Progenitor cell of endocrine pancreas (in vitro differentiated cells): ENCODE measurements around the gene WBP2. TPM values are rescaled to one million over a fixed set of nuclear protein-coding genes. Genes with fewer than 3 reads are reported as not detected.
"Not testable (repeated sequence)": the region's sequence is repeated elsewhere in the genome, so short reads cannot be mapped to it uniquely, and the experiment has no call there.

Experiments used
- DNase-seq: peaks from one replicate; pipeline ENCODE4 v3.0.0; 2021; ENCODE audit warnings: low spot score; ENCODE audit not compliant: unreplicated experiment
- H3K27ac Mint-ChIP-seq: 2 replicates; pipeline ENCODE4 v1.8.0; 2021; ENCODE audit warnings: mild to moderate bottlenecking, moderate library complexity, mixed read lengths
- H3K27me3 Mint-ChIP-seq: 2 replicates; pipeline ENCODE4 v1.8.0; 2021; ENCODE audit warnings: mixed read lengths
- H3K36me3 Mint-ChIP-seq: 2 replicates; pipeline ENCODE4 v1.8.0; 2022; ENCODE audit warnings: mixed read lengths; ENCODE audit not compliant: insufficient read depth
- H3K4me1 Mint-ChIP-seq: 2 replicates; pipeline ENCODE4 v1.8.0; 2021; ENCODE audit warnings: low read depth, mixed read lengths
- H3K4me3 Mint-ChIP-seq: 2 replicates; pipeline ENCODE4 v1.8.0; 2021; ENCODE audit warnings: low read depth, mild to moderate bottlenecking, moderate library complexity, mixed read lengths
- H3K9me3 Mint-ChIP-seq: 2 replicates; pipeline ENCODE4 v1.8.0; 2021; ENCODE audit warnings: low read depth, mixed read lengths
- CTCF ChIP-seq: fragments of 200-600 bp; sonication (generic); IDR thresholded peaks from one replicate; pipeline ENCODE4 v1.5.0; 2021; ENCODE audit warnings: antibody characterized with exemption, mild to moderate bottlenecking; ENCODE audit not compliant: unreplicated experiment
- total RNA-seq: library from RNA; stranded (reverse); gene quantifications from 2 replicates; pipeline ENCODE4 v1.2.1, GENCODE V29; 2021

The WBP2 gene
- total RNA-seq, 1 donor from 2014 or later, result 47.9 TPM

GRCh38 chr17:75892556-75893224 lies 37.6 kb upstream of the WBP2 start:
- no peak for DNase-seq
- TF ChIP-seq CTCF, result no peak
- H3K27me3 Mint-ChIP-seq, result peaks cover 11% of the 10 kb centered on the region
- H3K9me3 Mint-ChIP-seq, result no peaks in the 10 kb centered on the region
- H3K4me3 Mint-ChIP-seq, result no peak overlapping the region
- peaks cover 8% of the 10 kb centered on the region for H3K4me1 Mint-ChIP-seq
- H3K27ac Mint-ChIP-seq, result no peak overlapping the region
- no peaks in the 10 kb centered on the region for H3K36me3 Mint-ChIP-seq

- Mint-ChIP-seq H3K36me3 (no peaks in the 10 kb centered on the region), H3K27ac (no peak overlapping the region), H3K27me3 (peaks cover 11% of the 10 kb centered on the region), H3K4me3 (no peak overlapping the region), H3K4me1 (peaks cover 8% of the 10 kb centered on the region), H3K9me3 (no peaks in the 10 kb centered on the region)
- TF ChIP-seq CTCF, result no peak
- no peak for DNase-seq
These were observed 36.7 kb upstream of the WBP2 start for GRCh38 chr17:75891605-75892555.

GRCh38 chr17:75891022-75891604 lies 36.0 kb upstream of the WBP2 start:
- DNase-seq, result no peak
- no peaks in the 10 kb centered on the region for H3K9me3 Mint-ChIP-seq

GRCh38 chr17:75889454-75889853 lies 34.3 kb upstream of the WBP2 start:
- Mint-ChIP-seq H3K27ac (no peak overlapping the region), H3K27me3 (peaks cover 9% of the 10 kb centered on the region), H3K36me3 (no peaks in the 10 kb centered on the region), H3K4me1 (no peaks in the 10 kb centered on the region), H3K9me3 (no peaks in the 10 kb centered on the region), H3K4me3 (no peak overlapping the region)
- TF ChIP-seq CTCF, result no peak
- no peak for DNase-seq

More at GRCh38 chr17:75891022-75891604, 36.0 kb upstream of the WBP2 start:
- Mint-ChIP-seq H3K27ac (no peak overlapping the region), H3K27me3 (peaks cover 11% of the 10 kb centered on the region), H3K36me3 (no peaks in the 10 kb centered on the region), H3K4me3 (no peak overlapping the region), H3K4me1 (peaks cover 8% of the 10 kb centered on the region)
- TF ChIP-seq CTCF, result no peak

GRCh38 chr17:75888484-75888883 lies 33.3 kb upstream of the WBP2 start:
- Mint-ChIP-seq H3K36me3 (no peaks in the 10 kb centered on the region), H3K27me3 (peaks cover 6% of the 10 kb centered on the region), H3K27ac (no peak overlapping the region), H3K9me3 (no peaks in the 10 kb centered on the region), H3K4me3 (no peak overlapping the region), H3K4me1 (no peaks in the 10 kb centered on the region)
- TF ChIP-seq CTCF, result no peak
- DNase-seq, result no peak

GRCh38 chr17:75885860-75886259 lies 30.7 kb upstream of the WBP2 start:
- not testable (repeated sequence) for H3K4me1 Mint-ChIP-seq, DNase-seq, H3K9me3 Mint-ChIP-seq, H3K4me3 Mint-ChIP-seq, H3K36me3 Mint-ChIP-seq, H3K27ac Mint-ChIP-seq
- H3K27me3 Mint-ChIP-seq, result peaks cover 26% of the 10 kb centered on the region
